ENCODE data around the gene FSTL4. TPM values are rescaled to one million over a fixed set of nuclear protein-coding genes. Genes with fewer than 3 reads are reported as not detected.

FSTL4 gene
- total RNA-seq, 2 donors from 2014 or later: 0.32 to 0.89 TPM

DNA sequence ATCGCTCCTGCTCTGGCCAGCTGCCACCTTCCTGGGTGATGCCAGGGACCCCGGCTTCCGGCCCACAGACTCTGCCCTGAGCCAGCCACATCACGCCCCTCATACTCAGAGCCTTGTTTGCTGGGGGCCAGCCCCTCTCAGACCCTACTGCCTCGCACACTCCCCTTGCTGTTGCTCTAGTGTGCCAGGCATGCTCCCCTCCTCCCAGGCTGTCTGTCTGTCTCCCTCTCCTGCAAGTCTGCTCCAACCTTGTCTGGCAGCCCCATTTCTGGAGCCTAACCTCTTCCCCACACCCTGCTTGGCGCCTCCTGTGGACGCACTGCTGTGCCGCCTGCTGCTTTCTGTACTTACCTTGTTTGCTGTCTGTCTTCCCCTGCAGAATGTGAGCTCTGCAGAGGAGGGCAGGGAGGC, 375.8 kb downstream of the FSTL4 start:
- TF ChIP-seq, protein P1, sequence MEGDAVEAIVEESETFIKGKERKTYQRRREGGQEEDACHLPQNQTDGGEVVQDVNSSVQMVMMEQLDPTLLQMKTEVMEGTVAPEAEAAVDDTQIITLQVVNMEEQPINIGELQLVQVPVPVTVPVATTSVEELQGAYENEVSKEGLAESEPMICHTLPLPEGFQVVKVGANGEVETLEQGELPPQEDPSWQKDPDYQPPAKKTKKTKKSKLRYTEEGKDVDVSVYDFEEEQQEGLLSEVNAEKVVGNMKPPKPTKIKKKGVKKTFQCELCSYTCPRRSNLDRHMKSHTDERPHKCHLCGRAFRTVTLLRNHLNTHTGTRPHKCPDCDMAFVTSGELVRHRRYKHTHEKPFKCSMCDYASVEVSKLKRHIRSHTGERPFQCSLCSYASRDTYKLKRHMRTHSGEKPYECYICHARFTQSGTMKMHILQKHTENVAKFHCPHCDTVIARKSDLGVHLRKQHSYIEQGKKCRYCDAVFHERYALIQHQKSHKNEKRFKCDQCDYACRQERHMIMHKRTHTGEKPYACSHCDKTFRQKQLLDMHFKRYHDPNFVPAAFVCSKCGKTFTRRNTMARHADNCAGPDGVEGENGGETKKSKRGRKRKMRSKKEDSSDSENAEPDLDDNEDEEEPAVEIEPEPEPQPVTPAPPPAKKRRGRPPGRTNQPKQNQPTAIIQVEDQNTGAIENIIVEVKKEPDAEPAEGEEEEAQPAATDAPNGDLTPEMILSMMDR (IDR thresholded peaks at IDR 0.05): no peak
- H3K4me1 ChIP-seq: no peaks in the 10 kb centered on the region
- H3K4me3 ChIP-seq: no peak overlapping the region
- no peak for DNase-seq
- H3K36me3 ChIP-seq: no peaks in the 10 kb centered on the region
- H3K9me3 ChIP-seq: no peaks in the 10 kb centered on the region
- no peak overlapping the region for H3K27ac ChIP-seq
- intact Hi-C loops (cut with DNase I): no loop called here
- no peaks in the 10 kb centered on the region for H3K27me3 ChIP-seq
- H3K9ac ChIP-seq (ENCODE audit: low read depth in 2 of 2, low read length in 2 of 2): no peak overlapping the region

DNA sequence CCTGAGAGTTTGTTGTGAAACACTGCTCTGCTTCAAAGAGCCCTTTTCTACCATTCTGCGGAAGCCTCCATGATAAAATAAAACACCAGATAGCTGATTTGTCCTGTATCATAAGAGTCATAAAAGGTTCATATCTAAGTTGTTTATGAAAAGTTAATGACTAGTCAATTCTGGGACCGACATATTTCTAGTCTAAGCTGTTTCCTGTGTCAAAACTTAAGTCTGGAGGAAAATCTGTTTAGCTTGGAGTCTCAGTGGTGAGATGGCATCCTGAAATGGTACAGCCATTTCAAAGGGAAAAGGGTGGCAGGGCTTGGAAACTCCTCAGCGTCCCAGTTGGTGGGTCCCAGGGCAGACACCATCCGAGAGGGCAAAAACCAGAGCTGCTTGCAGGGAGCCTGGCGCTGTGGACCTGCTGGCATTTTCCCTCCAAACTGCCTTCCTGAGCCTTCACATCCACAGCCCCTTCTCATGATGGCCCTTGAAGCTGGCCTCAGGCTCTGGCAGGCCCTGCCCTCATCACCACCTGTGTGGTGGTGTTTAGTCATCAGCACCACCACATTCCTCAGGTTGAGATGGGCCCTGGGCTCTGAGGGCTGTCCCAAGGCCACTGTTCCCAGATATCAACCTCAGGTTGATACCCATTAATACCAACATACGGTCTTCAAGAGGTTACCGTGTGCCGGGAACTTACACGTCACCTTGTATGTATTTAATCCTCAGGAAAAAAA, 376.5 kb downstream of the FSTL4 start:
- intact Hi-C loops (cut with DNase I): no loop called here
- DNase-seq: no peak
- Histone ChIP-seq H3K27me3 (no peaks in the 10 kb centered on the region), H3K36me3 (no peaks in the 10 kb centered on the region), H3K27ac (no peak overlapping the region), H3K9ac (ENCODE audit: low read depth in 2 of 2, low read length in 2 of 2) (no peak overlapping the region), H3K9me3 (no peaks in the 10 kb centered on the region), H3K4me1 (no peaks in the 10 kb centered on the region), H3K4me3 (no peak overlapping the region)
- TF ChIP-seq, protein P1 (IDR thresholded peaks at IDR 0.05): no peak

DNA sequence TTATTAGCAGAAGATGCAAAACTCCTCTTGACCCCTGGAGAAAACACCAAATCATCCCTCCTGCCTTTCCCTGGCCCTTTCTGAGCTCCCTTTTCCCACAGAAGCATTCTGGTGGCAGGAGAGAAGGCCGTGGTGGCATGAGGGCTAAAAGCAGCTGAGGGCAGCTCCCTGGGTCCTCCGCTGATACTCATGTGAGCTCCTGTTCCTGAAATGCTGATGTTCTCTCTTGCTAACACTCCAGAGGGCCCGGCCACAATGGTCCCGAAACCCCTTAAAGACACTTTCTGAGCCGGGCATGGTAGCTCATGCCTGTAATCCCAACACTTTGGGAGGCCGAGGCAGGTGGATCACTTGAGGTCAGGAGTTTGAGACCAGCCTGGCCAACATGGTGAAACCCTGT, 377.4 kb downstream of the FSTL4 start:
- DNase-seq: no peak
- Histone ChIP-seq H3K9me3 (no peaks in the 10 kb centered on the region), H3K9ac (ENCODE audit: low read depth in 2 of 2, low read length in 2 of 2) (no peak overlapping the region), H3K27me3 (no peaks in the 10 kb centered on the region), H3K4me1 (no peaks in the 10 kb centered on the region), H3K27ac (no peak overlapping the region), H3K4me3 (no peak overlapping the region), H3K36me3 (no peaks in the 10 kb centered on the region)
- TF ChIP-seq, protein P1 (IDR thresholded peaks at IDR 0.05): no peak
- intact Hi-C loops (cut with DNase I): no loop called here

DNA sequence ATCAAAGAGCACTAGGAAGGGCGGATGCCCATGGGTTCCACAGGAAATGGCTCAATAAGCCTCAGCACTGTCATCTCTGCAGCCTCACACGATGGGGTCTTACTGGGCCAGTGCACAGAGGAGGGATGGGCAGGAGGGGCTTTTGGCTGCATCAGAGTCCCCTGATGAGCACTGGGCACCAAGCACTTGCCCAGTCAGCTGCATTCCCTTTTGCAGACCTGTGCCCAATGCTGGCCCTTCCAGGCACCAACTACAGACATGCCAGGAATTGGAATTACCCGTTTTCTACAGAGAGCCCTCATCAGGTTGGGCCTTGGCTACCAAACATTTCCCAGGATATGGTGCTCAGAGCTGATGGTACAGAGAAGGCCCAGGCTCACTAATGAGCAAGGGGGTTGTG, 378.1 kb downstream of the FSTL4 start:
- H3K27ac ChIP-seq: no peak overlapping the region
- H3K9me3 ChIP-seq: no peaks in the 10 kb centered on the region
- H3K9ac ChIP-seq (ENCODE audit: low read depth in 2 of 2, low read length in 2 of 2): no peak overlapping the region
- H3K4me1 ChIP-seq: no peaks in the 10 kb centered on the region
- TF ChIP-seq, protein P1 (IDR thresholded peaks at IDR 0.05): no peak
- no peak overlapping the region for H3K4me3 ChIP-seq
- DNase-seq: no peak
- no peaks in the 10 kb centered on the region for H3K27me3 ChIP-seq
- intact Hi-C loops (cut with DNase I): no loop called here
- no peaks in the 10 kb centered on the region for H3K36me3 ChIP-seq

DNA sequence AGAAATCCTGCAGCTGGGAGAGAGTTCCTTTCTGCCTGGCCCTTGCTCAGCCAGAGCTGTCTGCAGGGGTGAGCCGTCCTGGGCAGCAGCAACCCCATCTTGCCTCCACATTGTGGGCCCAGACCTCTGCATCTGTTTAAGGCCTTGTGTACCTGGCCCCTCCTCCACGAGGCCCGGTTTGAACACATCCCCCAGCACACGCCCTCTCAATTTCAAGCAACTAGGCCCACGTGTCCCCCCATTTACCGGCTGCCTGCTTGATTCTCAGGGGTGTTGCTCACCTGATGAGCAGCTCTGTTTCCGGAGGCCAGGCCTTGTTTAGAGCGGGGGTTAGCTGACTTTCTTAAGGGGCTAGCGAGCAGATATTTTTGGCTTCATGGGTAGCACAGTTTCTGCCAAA, 378.7 kb downstream of the FSTL4 start:
- H3K9me3 ChIP-seq: no peaks in the 10 kb centered on the region
- H3K36me3 ChIP-seq: no peaks in the 10 kb centered on the region
- no peaks in the 10 kb centered on the region for H3K4me1 ChIP-seq
- TF ChIP-seq, protein P1 (IDR thresholded peaks at IDR 0.05): no peak
- no peak for DNase-seq
- H3K27ac ChIP-seq: no peak overlapping the region
- no peak overlapping the region for H3K4me3 ChIP-seq
- no peaks in the 10 kb centered on the region for H3K27me3 ChIP-seq
- H3K9ac ChIP-seq (ENCODE audit: low read depth in 2 of 2, low read length in 2 of 2): no peak overlapping the region
- intact Hi-C loops (cut with DNase I): no loop called here

All from colonic mucosa (tissue), 4 donors.